Activated CD4-positive, CD25-positive, alpha-beta regulatory T cell treated with anti-CD3 and anti-CD28 coated beads, Interleukin-2, amount 50 U/mL, for 16 hours (primary cell): ENCODE data around the gene STRN4.

Experiments
- DNase-seq: peaks from one replicate; pipeline ENCODE4 v3.0.0-alpha.2; 2020; ENCODE audit warnings: low read depth, low spot score

The STRN4 gene

GRCh38 chr19:46726551-46726950 is 19.7 kb downstream of the STRN4 start:
- no peak for DNase-seq

DNA sequence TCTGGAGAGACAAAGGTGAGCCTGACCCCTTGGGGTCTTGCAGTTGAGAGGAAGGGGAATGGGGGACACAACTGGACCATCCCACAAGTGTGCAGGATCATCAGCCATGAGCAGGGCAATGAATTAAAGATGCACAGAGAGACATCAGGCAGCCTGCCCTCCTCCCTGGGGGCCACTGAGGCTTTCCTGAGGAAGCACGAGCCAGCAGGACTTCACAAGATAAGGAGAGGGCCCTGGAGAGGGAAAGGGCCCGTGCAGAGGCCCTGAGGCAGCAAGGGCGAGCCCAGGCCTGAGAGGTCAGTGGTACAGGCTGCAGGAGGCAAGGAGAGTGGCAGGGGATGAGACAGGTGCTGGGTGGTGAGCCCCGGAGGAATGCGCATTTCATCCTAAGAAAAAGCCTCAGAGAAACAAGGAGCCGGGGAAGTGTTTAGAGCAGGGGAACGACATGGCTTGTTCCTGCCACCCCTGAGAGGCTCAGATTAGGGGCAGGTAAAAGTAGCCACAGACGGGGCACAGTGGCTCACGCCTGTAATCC is 20.3 kb downstream of the STRN4 start:
- DNase-seq: no peak

- no peak for DNase-seq
These were observed 21.0 kb downstream of the STRN4 start for GRCh38 chr19:46725036-46725820.

DNA sequence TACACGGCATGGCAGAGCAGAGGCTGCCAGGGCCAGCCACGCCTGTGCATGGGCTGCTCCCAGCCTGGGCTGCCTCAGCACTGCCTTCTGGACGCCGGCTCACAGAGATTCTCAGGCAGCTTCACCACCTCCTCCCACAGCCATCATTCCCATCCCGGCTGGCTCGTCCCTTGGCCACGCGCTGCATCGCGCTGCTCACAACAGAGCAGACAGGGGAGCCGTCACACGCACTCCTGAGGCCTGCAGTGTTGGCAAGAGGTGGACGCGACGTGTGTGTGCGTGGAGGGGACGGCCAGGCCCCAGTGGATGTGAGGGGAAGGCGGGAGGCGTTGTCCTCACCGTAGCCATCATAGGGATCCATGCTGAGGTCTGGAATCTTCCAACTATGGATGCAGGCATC is 21.8 kb downstream of the STRN4 start:
- DNase-seq: no peak

DNA sequence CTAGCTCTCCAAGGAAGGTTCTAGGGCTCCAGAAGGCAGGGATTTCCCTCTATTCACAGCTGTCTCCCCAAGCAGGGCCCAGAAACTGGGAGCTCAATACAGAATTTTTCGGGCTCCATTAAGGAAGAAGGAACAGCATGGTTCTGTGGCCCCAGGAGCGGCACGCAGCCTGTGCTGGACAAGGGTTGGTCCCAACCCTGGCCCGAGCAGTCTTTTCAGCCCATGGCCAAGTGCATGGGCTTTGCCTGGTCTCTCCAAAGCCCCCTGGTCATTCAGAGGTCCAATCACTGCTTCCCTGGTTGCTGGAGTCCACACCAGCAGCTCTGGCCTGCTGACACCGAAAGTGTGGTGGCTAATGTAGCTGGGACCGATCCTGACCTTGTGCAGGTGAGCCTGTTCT is 22.8 kb downstream of the STRN4 start:
- no peak for DNase-seq

DNA sequence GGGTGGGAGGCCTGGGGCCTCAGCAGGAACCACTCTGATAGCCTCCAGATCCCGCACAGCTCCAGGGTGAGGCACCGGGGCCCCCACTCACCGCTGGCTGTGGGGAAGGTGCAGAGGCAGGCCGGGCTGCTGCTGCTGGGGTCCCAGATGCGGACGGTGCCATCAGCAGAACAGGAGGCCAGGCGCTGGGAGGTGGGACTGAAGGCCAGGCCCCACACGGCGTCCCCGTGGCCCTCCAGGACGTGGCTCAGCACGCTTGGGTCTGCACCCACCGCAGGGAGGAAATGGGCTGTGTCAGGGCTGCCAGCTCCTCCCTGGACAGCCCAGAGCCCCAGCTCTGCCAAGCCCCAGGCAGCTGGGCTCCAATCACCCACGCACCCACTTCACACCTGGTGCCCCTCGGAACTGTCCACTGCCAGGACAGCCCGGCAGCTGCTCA is 23.2 kb downstream of the STRN4 start:
- no peak for DNase-seq

- DNase-seq: no peak
These were observed 23.7 kb downstream of the STRN4 start for GRCh38 chr19:46722421-46723022.

DNA sequence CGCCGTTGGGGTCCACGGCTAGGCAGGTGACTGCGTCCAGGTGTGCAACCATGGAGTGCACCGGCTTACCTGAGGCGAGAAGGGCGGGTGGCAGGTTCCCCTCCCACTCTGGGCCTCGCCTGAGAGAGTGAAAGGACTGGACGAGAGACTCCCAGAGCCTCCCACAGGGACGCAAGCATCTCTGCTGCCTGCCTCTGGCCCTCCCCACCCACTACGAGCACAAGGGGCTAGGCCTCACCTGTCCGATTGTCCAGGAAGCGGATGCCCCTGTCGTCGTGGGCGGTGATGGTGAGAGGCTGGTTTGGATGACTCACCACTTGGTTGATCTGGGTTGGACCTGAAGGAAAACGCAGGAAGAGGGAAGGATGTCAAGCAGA is 24.3 kb downstream of the STRN4 start:
- no peak for DNase-seq

- no peak for DNase-seq
These were observed 24.8 kb downstream of the STRN4 start for GRCh38 chr19:46721269-46722003.

- no peak for DNase-seq
These were observed 25.6 kb downstream of the STRN4 start for GRCh38 chr19:46720503-46721239.

GRCh38 chr19:46719629-46720502 is 26.4 kb downstream of the STRN4 start:
- DNase-seq: no peak

DNA sequence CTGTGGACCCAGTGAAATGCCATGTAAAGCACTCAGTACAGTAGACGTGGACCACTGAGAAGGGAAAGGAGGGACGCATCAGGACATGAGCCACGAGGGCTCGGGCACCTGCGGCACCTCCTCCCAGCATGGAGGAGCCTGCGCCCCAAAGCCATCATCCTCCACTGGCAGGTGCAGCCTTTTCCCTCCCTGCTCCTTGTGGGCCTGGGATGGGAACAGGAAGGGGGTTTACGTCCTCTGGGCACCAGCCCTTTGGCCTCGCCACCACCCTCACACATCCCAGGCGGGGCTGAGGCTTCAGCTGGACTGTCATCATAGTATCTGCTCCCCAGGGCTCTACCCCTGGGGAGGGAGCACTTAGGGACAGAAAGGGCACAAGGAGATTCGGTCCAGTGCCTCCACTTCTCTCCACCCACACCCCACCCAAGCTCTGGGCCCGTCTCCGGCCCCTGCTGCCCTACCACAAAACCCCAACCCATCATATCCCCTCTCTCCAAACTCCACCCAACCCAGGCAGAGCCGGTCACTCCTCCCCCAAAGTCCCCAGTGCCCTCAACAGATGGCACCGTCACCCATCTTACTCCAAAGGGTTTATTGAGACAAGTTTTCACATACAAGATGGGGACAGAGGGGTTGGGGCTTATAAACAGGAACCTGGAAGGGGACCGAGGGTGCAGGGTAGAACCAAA is 27.2 kb downstream of the STRN4 start:
- no peak for DNase-seq

- peak; percentile 32 for DNase-seq
These were observed 27.9 kb downstream of the STRN4 start for GRCh38 chr19:46718157-46718933.

GRCh38 chr19:46717716-46718143 is 28.5 kb downstream of the STRN4 start:
- no peak for DNase-seq

GRCh38 chr19:46717034-46717715 is 29.1 kb downstream of the STRN4 start, which contains the start of gene PRKD2:
Gene PRKD2 (minus strand): TSS chr19:46717114. CDS start chr19:46716370, 744 bp downstream.
- DNase-seq: peak; percentile 73

DNA sequence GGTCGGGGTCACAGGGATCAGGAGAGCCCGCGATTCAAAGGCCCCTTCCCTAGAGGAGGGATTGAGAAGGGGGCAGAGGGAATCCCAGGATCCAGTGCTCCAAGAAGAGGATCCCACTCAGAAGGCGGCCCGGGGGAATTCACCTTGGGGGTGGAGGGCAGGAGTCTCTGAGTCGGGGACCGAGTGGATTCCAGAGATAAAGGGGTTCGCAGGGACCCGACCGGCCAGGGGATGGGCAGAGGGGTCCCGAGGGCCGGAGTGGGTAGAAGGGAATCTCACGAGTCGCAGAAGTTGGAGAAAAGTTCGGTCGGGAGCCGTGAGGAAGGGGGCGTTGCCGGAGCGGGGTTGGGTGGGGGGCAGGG is 29.6 kb downstream of the STRN4 start:
- no peak for DNase-seq

DNA sequence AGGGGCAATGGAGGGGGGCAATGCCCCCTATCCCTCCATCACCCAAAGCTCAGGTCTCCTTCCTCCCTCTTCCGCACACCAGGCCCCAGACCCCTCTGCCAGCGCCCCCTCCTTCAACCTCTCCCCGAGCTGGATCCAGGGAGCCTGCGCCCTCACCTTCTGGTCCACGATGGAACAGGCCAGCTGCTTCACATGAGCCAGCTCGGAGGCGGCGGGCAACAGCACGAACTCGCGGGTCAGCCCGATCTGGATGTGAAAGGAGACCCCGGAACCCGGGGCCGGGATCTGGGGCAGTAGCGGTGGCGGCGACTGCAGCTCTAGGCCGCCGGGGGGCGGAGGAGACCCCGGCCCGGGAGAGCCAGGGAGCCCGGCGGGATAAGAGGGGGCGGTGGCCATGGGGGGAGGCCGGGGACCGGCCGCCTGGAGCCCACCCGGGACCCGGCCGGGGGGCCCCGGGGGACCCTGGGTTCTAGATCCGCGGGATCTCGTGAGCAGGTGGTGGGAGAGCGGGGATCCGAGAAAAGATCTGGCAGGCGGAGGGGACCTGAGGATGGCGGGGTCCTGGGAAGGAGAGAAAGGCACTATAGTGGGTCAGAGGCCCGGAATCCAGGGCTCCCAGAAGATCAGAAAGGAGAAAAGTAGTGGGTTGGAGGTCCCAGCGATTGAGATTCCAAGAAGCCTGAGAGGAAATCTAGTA is 30.1 kb downstream of the STRN4 start:
- DNase-seq: no peak

DNA sequence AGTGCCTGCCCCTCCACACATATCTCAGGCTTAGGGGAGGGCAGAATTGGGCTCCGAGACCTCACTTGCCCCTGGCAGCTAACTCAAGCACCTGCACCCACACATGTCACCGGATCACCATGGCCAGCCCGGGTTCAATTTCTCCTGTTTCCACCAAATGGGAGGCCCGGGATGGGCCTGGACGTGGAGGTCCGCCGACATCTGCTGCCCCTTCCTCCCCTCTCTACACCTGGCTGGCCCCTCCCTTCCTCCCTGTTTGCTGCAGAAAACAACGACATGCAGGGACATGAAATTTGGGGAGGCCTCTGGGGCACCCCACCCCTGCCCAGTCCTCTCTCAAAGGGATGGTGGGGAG is 30.7 kb downstream of the STRN4 start:
- DNase-seq: no peak
